DND-41 (cell line): ENCODE measurements around the gene RRP8.

ENCODE experiments used
- CTCF ChIP-seq: IDR thresholded peaks from 2 replicates; pipeline ENCODE4 v1.5.1; 2012; ENCODE audit warnings: borderline replicate concordance, low read length, moderate library complexity, mild to moderate bottlenecking; ENCODE audit not compliant: poor library complexity, severe bottlenecking; ENCODE audit errors: extremely low read depth
- EZH2 ChIP-seq: IDR thresholded peaks from 3 replicates; pipeline ENCODE4 v1.6.1; 2012; ENCODE audit warnings: borderline replicate concordance, low read depth, mild to moderate bottlenecking, moderate library complexity, low read length, inconsistent platforms; ENCODE audit not compliant: severe bottlenecking

GRCh38 chr11:6622261-6623171 lies 19.1 kb upstream of the RRP8 start:
- TF ChIP-seq CTCF (no peak), EZH2 (no peak)
